Measurements from ENCODE around the gene IMPDH1.

The IMPDH1 gene

GRCh38 chr7:128370491-128370890 is 39.3 kb downstream of the IMPDH1 start:
- peaks cover 24% of the 10 kb centered on the region for H3K27me3 ChIP-seq (ENCODE audit: insufficient read depth, low read length)

GRCh38 chr7:128366986-128367385 is 42.8 kb downstream of the IMPDH1 start:
- peaks cover 59% of the 10 kb centered on the region for H3K27me3 ChIP-seq (ENCODE audit: insufficient read depth, low read length)

More at GRCh38 chr7:128370491-128370890, 39.3 kb downstream of the IMPDH1 start:
- no peaks in the 10 kb centered on the region for H3K36me3 ChIP-seq (ENCODE audit: insufficient read depth, low read length)
- no peaks in the 10 kb centered on the region for H3K79me2 ChIP-seq (ENCODE audit: control insufficient read depth, insufficient read depth, low read length, unreplicated experiment)
- H3K4me1 ChIP-seq (ENCODE audit: control insufficient read depth, insufficient read depth, low read length, unreplicated experiment) = no peaks in the 10 kb centered on the region
- no peak overlapping the region for H3K27ac ChIP-seq (ENCODE audit: low read depth, low read length)
- H3K4me3 ChIP-seq (ENCODE audit: low read depth, low read length) = no peak overlapping the region
- H2AFZ ChIP-seq (ENCODE audit: low read length, unreplicated experiment) = no peak overlapping the region

GRCh38 chr7:128366300-128366699 is 43.5 kb downstream of the IMPDH1 start:
- Histone ChIP-seq H3K36me3 (ENCODE audit: insufficient read depth, low read length) (no peaks in the 10 kb centered on the region), H3K79me2 (ENCODE audit: control insufficient read depth, insufficient read depth, low read length, unreplicated experiment) (no peaks in the 10 kb centered on the region), H3K4me3 (ENCODE audit: low read depth, low read length) (no peak overlapping the region), H3K27me3 (ENCODE audit: insufficient read depth, low read length) (peaks cover 65% of the 10 kb centered on the region), H3K4me1 (ENCODE audit: control insufficient read depth, insufficient read depth, low read length, unreplicated experiment) (no peaks in the 10 kb centered on the region), H2AFZ (ENCODE audit: low read length, unreplicated experiment) (no peak overlapping the region), H3K27ac (ENCODE audit: low read depth, low read length) (no peak overlapping the region)

More at GRCh38 chr7:128366986-128367385, 42.8 kb downstream of the IMPDH1 start:
- no peak overlapping the region for H3K4me3 ChIP-seq (ENCODE audit: low read depth, low read length)
- no peaks in the 10 kb centered on the region for H3K4me1 ChIP-seq (ENCODE audit: control insufficient read depth, insufficient read depth, low read length, unreplicated experiment)
- no peaks in the 10 kb centered on the region for H3K79me2 ChIP-seq (ENCODE audit: control insufficient read depth, insufficient read depth, low read length, unreplicated experiment)
- H3K27ac ChIP-seq (ENCODE audit: low read depth, low read length) = no peak overlapping the region
- H3K36me3 ChIP-seq (ENCODE audit: insufficient read depth, low read length) = no peaks in the 10 kb centered on the region
- H2AFZ ChIP-seq (ENCODE audit: low read length, unreplicated experiment) = no peak overlapping the region

GRCh38 chr7:128365432-128365831 is 44.4 kb downstream of the IMPDH1 start:
- Histone ChIP-seq H3K4me3 (ENCODE audit: low read depth, low read length) (no peak overlapping the region), H3K4me1 (ENCODE audit: control insufficient read depth, insufficient read depth, low read length, unreplicated experiment) (no peaks in the 10 kb centered on the region), H3K27ac (ENCODE audit: low read depth, low read length) (no peak overlapping the region), H3K79me2 (ENCODE audit: control insufficient read depth, insufficient read depth, low read length, unreplicated experiment) (no peaks in the 10 kb centered on the region), H3K27me3 (ENCODE audit: insufficient read depth, low read length) (peaks cover 73% of the 10 kb centered on the region), H2AFZ (ENCODE audit: low read length, unreplicated experiment) (no peak overlapping the region), H3K36me3 (ENCODE audit: insufficient read depth, low read length) (no peaks in the 10 kb centered on the region)

- H3K27me3 ChIP-seq (ENCODE audit: insufficient read depth, low read length) = peaks cover 78% of the 10 kb centered on the region
- no peaks in the 10 kb centered on the region for H3K79me2 ChIP-seq (ENCODE audit: control insufficient read depth, insufficient read depth, low read length, unreplicated experiment)
- no peak overlapping the region for H3K27ac ChIP-seq (ENCODE audit: low read depth, low read length)
- H3K4me3 ChIP-seq (ENCODE audit: low read depth, low read length) = no peak overlapping the region
- no peak overlapping the region for H2AFZ ChIP-seq (ENCODE audit: low read length, unreplicated experiment)
- H3K36me3 ChIP-seq (ENCODE audit: insufficient read depth, low read length) = no peaks in the 10 kb centered on the region
- H3K4me1 ChIP-seq (ENCODE audit: control insufficient read depth, insufficient read depth, low read length, unreplicated experiment) = no peaks in the 10 kb centered on the region
Observed at GRCh38 chr7:128364166-128364870, 45.5 kb downstream of the IMPDH1 start.

- Histone ChIP-seq H3K4me1 (ENCODE audit: control insufficient read depth, insufficient read depth, low read length, unreplicated experiment) (no peaks in the 10 kb centered on the region), H3K27ac (ENCODE audit: low read depth, low read length) (no peak overlapping the region), H3K27me3 (ENCODE audit: insufficient read depth, low read length) (peaks cover 78% of the 10 kb centered on the region), H3K4me3 (ENCODE audit: low read depth, low read length) (no peak overlapping the region), H3K36me3 (ENCODE audit: insufficient read depth, low read length) (no peaks in the 10 kb centered on the region), H2AFZ (ENCODE audit: low read length, unreplicated experiment) (no peak overlapping the region), H3K79me2 (ENCODE audit: control insufficient read depth, insufficient read depth, low read length, unreplicated experiment) (no peaks in the 10 kb centered on the region)
Observed at GRCh38 chr7:128363261-128363721, 46.5 kb downstream of the IMPDH1 start.

GRCh38 chr7:128362670-128363069 is 47.1 kb downstream of the IMPDH1 start:
- no peaks in the 10 kb centered on the region for H3K4me1 ChIP-seq (ENCODE audit: control insufficient read depth, insufficient read depth, low read length, unreplicated experiment)
- H3K27me3 ChIP-seq (ENCODE audit: insufficient read depth, low read length) = peaks cover 76% of the 10 kb centered on the region
- H2AFZ ChIP-seq (ENCODE audit: low read length, unreplicated experiment) = no peak overlapping the region
- H3K79me2 ChIP-seq (ENCODE audit: control insufficient read depth, insufficient read depth, low read length, unreplicated experiment) = no peaks in the 10 kb centered on the region
- no peak overlapping the region for H3K4me3 ChIP-seq (ENCODE audit: low read depth, low read length)
- no peaks in the 10 kb centered on the region for H3K36me3 ChIP-seq (ENCODE audit: insufficient read depth, low read length)
- H3K27ac ChIP-seq (ENCODE audit: low read depth, low read length) = no peak overlapping the region

DNA sequence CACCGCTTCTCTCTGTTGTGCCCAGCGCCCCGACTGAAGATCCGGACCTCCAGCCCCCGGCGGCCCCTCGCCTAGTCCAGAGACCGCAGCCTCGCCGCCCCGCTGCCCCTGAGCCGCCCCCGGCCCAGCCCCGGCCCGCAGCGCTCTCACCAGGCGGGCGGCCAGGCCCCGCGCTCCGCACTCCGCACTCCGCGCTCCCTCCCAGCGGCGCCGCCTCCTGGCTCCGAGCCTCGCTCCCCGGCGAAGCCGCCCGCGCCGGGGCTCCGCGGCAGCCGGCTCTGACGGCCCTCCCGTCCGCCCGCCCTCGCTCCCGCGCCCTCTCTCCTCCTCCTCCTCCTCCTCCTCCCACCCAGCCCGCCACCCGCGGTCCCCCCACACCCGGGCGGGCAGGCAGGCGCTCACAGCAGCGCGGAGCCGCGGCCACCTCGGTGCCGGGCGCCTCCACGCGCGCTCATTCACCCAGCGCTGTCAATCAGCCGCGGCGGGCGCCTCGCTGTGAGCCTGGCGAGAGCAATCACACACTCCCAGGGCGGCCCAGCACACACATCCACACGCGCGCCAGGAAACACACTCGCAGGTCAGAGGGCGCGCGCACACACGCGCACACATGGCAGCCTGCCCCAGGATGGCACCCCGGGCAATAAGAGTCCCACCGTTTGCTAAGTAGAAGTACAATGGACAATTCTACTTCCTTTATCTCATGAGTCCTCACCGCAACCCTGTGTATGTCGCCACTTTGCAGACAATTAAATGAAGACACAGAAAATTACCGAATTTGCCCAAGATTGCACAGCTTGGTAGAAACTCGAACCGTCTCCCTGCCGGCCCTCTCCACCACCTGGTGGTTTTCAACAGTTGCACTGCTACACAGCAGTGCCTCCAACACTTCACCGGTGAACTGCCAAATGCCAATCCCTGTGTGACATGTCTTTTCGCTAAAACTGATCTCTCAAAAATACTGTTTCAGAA is 48.1 kb downstream of the IMPDH1 start, which contains the start of gene PRRT4:
PRRT4 (minus strand) TSS at position 280 of the 969 bp plus-strand sequence.
- Histone ChIP-seq H3K79me2 (ENCODE audit: control insufficient read depth, insufficient read depth, low read length, unreplicated experiment) (no peaks in the 10 kb centered on the region), H3K4me3 (ENCODE audit: low read depth, low read length) (peak within 1 kb of the TSS; percentile 76), H3K27ac (ENCODE audit: low read depth, low read length) (no peak within 1 kb of the TSS), H3K36me3 (ENCODE audit: insufficient read depth, low read length) (no peaks in the 10 kb centered on the region), H3K4me1 (ENCODE audit: control insufficient read depth, insufficient read depth, low read length, unreplicated experiment) (no peaks in the 10 kb centered on the region), H3K27me3 (ENCODE audit: insufficient read depth, low read length) (peaks cover 67% of the 10 kb centered on the region), H2AFZ (ENCODE audit: low read length, unreplicated experiment) (peak within 1 kb of the TSS; percentile 43)

DNA sequence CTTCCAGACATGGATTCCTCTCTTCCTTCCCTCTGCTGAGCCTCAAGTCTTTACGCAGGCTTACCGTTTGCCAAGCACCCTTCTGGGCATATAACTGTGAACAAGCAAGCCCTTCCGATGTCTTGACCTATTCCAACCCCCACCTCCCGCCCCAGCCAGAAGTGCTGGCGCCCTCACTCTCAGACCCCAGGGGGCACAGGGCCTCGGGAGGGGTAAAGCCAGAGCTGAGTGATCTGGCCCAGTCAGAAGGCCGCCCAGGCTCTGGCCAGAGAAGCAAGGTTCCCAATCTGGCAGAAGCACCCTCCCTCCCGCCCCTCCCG is 49.5 kb downstream of the IMPDH1 start:
- peaks cover 56% of the 10 kb centered on the region for H3K27me3 ChIP-seq (ENCODE audit: insufficient read depth, low read length)
- no peak overlapping the region for H2AFZ ChIP-seq (ENCODE audit: low read length, unreplicated experiment)
- H3K36me3 ChIP-seq (ENCODE audit: insufficient read depth, low read length) = no peaks in the 10 kb centered on the region
- no peaks in the 10 kb centered on the region for H3K79me2 ChIP-seq (ENCODE audit: control insufficient read depth, insufficient read depth, low read length, unreplicated experiment)
- no peaks in the 10 kb centered on the region for H3K4me1 ChIP-seq (ENCODE audit: control insufficient read depth, insufficient read depth, low read length, unreplicated experiment)
- H3K4me3 ChIP-seq (ENCODE audit: low read depth, low read length) = no peak overlapping the region
- no peak overlapping the region for H3K27ac ChIP-seq (ENCODE audit: low read depth, low read length)

GRCh38 chr7:128359939-128360338 is 49.8 kb downstream of the IMPDH1 start:
- Histone ChIP-seq H2AFZ (ENCODE audit: low read length, unreplicated experiment) (no peak overlapping the region), H3K27ac (ENCODE audit: low read depth, low read length) (no peak overlapping the region), H3K27me3 (ENCODE audit: insufficient read depth, low read length) (peaks cover 53% of the 10 kb centered on the region), H3K4me1 (ENCODE audit: control insufficient read depth, insufficient read depth, low read length, unreplicated experiment) (no peaks in the 10 kb centered on the region), H3K79me2 (ENCODE audit: control insufficient read depth, insufficient read depth, low read length, unreplicated experiment) (no peaks in the 10 kb centered on the region), H3K36me3 (ENCODE audit: insufficient read depth, low read length) (no peaks in the 10 kb centered on the region), H3K4me3 (ENCODE audit: low read depth, low read length) (no peak overlapping the region)

All from ACC112 (cell line).